Measurements from ENCODE around the gene HIBADH. TPM values are rescaled to one million over a fixed set of nuclear protein-coding genes. Genes with fewer than 3 reads are reported as not detected.

The HIBADH gene
- total RNA-seq (10 to 100 TPM; 56.5 to 94.0 (median 80.8) TPM), polyA plus RNA-seq (10 to 100 TPM; 24.7 to 32.3 TPM)
- long read RNA-seq, donor 1, transcript HIBADH-201 (8 exons, 1,990 nt), result major isoform, 158 of 181 reads
- long read RNA-seq, donor 1, partial matches to known transcripts, result 3 of 181 reads
- long read RNA-seq, donor 1, other reads (novel, unspliced or antisense), result 19 of 181 reads
- long read RNA-seq, donor 2, transcript HIBADH-201 (8 exons, 1,990 nt), result major isoform, 205 of 244 reads
- long read RNA-seq, donor 2, partial matches to known transcripts, result 10 of 244 reads
- long read RNA-seq, donor 2, other reads (novel, unspliced or antisense), result 29 of 244 reads
- long read RNA-seq, donor 3, transcript HIBADH-201 (8 exons, 1,990 nt), result major isoform, 382 of 443 reads
- long read RNA-seq, donor 3, partial matches to known transcripts, result 16 of 443 reads
- long read RNA-seq, donor 3, other reads (novel, unspliced or antisense), result 45 of 443 reads

- Histone ChIP-seq H3K36me3 (peaks cover 0 to 6% (median 0%) of the 10 kb centered on the region in 9 donors), H3K4me3 (peak within 1 kb of the TSS; percentile 72 to 99 (median 88)), H3K27me3 (no peaks in the 10 kb centered on the region), H3K9me3 (no peaks in the 10 kb centered on the region), H3K27ac (peak within 1 kb of the TSS; percentile 84 to 97 (median 93)), H3K4me1 (peaks cover 0 to 22% (median 15%) of the 10 kb centered on the region in 9 donors)
- intact Hi-C loops (cut with DNase I), result loop anchor here in 5 of 10 donors (1.0 to 5.0 kb wide), 4 partner anchors 75 to 80 kb away; partner anchors contain the start of gene TAX1BP1 (in 4 of the 5)
- TF ChIP-seq CTCF (IDR thresholded peaks at IDR 0.05), result peak in 7 of 9 donors; percentile 19 to 41 (median 34)
- DNase-seq (peak; percentile 98 to 99), ATAC-seq (peak; percentile 98 to 99 (median 99))
- 0% methylated on average over 65 to 67 of the region's 67 CpGs for WGBS, 2 donors
Measured at GRCh38 chr7:27662490-27663205, at the start of gene HIBADH. HIBADH (minus strand) TSS chr7:27662883; CDS start chr7:27662788, 95 bp downstream.

GRCh38 chr7:27712217-27712616 is 49.5 kb upstream of the HIBADH start:
- Histone ChIP-seq H3K36me3 (no peaks in the 10 kb centered on the region), H3K27me3 (peaks cover 0 to 5% (median 0%) of the 10 kb centered on the region in 7 donors), H3K27ac (no peak overlapping the region), H3K4me1 (peaks cover 0 to 7% (median 0%) of the 10 kb centered on the region in 9 donors), H3K4me3 (no peak overlapping the region), H3K9me3 (no peaks in the 10 kb centered on the region)
- TF ChIP-seq CTCF (IDR thresholded peaks at IDR 0.05), result no peak
- ATAC-seq (no peak), DNase-seq (no peak)
- intact Hi-C loops (cut with DNase I), result no loop called here
- 95 to 98% methylated on average over 3 of the region's 3 CpGs for WGBS, 2 donors

GRCh38 chr7:27709137-27710075 is 46.7 kb upstream of the HIBADH start:
- H3K4me1 ChIP-seq, result peaks cover 0 to 7% (median 0%) of the 10 kb centered on the region in 9 donors
- WGBS, 2 donors, result 56 to 73% methylated on average over 2 of the region's 2 CpGs
- ATAC-seq (peak in 4 of 8 donors; percentile 31 to 74 (median 49)), DNase-seq (no peak)
- no peaks in the 10 kb centered on the region for H3K9me3 ChIP-seq
- no peak overlapping the region for H3K4me3 ChIP-seq
- no peaks in the 10 kb centered on the region for H3K27me3 ChIP-seq
- no peaks in the 10 kb centered on the region for H3K36me3 ChIP-seq
- no peak for TF ChIP-seq CTCF (IDR thresholded peaks at IDR 0.05)
- H3K27ac ChIP-seq, result no peak overlapping the region
- intact Hi-C loops (cut with DNase I), result no loop called here

Data from heart right ventricle (tissue), 16 donors.